ENCODE results near the gene TBC1D9. TPM values are rescaled to one million over a fixed set of nuclear protein-coding genes. Genes with fewer than 3 reads are reported as not detected.

TBC1D9 gene
- total RNA-seq, 1 experiment from 2014 or later = 0.70 TPM

DNA sequence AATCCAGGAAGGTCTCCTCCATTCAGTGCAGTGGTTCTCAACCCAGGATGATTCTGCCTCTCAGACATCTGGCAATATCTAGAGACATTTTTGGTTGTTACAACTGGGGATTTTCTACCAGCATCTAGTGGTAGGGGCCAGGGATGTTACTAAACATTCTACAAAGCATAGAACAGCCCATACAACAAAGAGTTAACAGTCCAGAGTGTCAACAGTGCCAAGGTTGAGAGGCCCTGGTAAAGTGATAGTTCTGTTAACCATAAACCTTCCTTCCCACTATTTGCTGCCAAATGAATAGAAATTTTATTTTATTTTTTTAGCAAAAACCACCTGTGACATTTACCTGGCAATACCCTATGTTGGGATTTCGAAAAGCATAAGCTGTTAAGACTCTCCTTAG is 94.6 kb downstream of the TBC1D9 start:
- Mint-ChIP-seq H3K27me3 (ENCODE audit: low read depth) (no peaks in the 10 kb centered on the region; the same call in 1 of the 2 replicates), H3K4me3 (no peak overlapping the region), H3K4me1 (peaks cover 5% of the 10 kb centered on the region), H3K27ac (no peak overlapping the region), H3K9me3 (no peaks in the 10 kb centered on the region), H3K36me3 (no peaks in the 10 kb centered on the region)
- ATAC-seq (no peak), DNase-seq (ENCODE audit: low spot score) (no peak)
- POLR2A ChIA-PET = no interaction called here
- TF ChIP-seq, protein P1, sequence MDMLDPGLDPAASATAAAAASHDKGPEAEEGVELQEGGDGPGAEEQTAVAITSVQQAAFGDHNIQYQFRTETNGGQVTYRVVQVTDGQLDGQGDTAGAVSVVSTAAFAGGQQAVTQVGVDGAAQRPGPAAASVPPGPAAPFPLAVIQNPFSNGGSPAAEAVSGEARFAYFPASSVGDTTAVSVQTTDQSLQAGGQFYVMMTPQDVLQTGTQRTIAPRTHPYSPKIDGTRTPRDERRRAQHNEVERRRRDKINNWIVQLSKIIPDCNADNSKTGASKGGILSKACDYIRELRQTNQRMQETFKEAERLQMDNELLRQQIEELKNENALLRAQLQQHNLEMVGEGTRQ (CRISPR knock-in tag; IDR thresholded peaks at IDR 0.05) = no peak
- TF ChIP-seq, protein P2, sequence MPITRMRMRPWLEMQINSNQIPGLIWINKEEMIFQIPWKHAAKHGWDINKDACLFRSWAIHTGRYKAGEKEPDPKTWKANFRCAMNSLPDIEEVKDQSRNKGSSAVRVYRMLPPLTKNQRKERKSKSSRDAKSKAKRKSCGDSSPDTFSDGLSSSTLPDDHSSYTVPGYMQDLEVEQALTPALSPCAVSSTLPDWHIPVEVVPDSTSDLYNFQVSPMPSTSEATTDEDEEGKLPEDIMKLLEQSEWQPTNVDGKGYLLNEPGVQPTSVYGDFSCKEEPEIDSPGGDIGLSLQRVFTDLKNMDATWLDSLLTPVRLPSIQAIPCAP (CRISPR knock-in tag; IDR thresholded peaks at IDR 0.05) = no peak
- TF ChIP-seq, protein P3, sequence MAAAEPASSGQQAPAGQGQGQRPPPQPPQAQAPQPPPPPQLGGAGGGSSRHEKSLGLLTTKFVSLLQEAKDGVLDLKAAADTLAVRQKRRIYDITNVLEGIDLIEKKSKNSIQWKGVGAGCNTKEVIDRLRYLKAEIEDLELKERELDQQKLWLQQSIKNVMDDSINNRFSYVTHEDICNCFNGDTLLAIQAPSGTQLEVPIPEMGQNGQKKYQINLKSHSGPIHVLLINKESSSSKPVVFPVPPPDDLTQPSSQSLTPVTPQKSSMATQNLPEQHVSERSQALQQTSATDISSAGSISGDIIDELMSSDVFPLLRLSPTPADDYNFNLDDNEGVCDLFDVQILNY (CRISPR knock-in tag; IDR thresholded peaks at IDR 0.05) = no peak
- TF ChIP-seq SOX15 (CRISPR knock-in tag; IDR thresholded peaks at IDR 0.05) = no peak
- CTCF ChIA-PET = interaction anchor here (0.6 kb wide), 1 partner anchor 137 kb away, joined by 4 read pairs; no protein-coding TSS in a partner anchor

DNA sequence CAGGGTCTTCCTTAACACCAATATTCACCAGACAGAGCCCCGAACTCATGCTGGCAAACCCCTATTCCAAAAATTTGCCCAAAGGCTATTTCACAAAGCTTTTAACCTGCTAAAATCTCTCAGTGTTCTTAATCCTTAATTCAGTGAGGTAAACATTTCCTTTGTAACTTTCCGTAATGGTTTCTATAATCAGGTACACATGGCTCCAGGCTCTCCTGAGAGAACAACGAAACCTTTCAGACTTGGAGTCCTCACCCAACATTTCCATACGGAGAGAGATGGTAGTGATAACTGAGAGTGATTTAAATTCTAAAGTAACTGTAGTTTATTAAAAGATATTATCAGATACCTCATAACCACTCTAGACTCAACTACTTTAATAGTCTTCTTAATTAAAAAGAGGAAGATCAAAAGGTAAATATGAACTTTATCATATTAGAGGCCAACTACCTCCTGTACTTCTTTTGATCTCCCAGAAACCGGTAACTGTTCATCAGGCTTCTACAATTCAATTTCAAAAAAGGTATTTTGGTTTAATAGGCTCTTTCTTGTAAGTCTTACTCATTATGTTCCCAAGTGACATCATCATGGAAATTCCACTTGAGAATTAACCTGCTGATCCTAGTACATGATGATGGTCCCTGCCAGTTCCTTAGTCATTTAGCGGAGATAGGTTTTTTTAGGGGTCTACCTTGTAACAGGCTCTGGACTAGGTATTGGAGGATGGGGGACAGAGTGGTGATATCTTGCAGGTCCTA is 96.1 kb downstream of the TBC1D9 start:
- Mint-ChIP-seq H3K27ac (no peak overlapping the region), H3K27me3 (ENCODE audit: low read depth) (no peaks in the 10 kb centered on the region; the same call in 1 of the 2 replicates), H3K36me3 (no peaks in the 10 kb centered on the region), H3K9me3 (no peaks in the 10 kb centered on the region), H3K4me3 (no peak overlapping the region), H3K4me1 (peaks cover 5% of the 10 kb centered on the region)
- ChIA-PET POLR2A (interaction anchor here (0.6 kb wide), 1 partner anchor 484 kb away, joined by 4 read pairs; no protein-coding TSS in a partner anchor), CTCF (no interaction called here)
- DNase-seq (ENCODE audit: low spot score) = no peak
- TF ChIP-seq, protein P4, sequence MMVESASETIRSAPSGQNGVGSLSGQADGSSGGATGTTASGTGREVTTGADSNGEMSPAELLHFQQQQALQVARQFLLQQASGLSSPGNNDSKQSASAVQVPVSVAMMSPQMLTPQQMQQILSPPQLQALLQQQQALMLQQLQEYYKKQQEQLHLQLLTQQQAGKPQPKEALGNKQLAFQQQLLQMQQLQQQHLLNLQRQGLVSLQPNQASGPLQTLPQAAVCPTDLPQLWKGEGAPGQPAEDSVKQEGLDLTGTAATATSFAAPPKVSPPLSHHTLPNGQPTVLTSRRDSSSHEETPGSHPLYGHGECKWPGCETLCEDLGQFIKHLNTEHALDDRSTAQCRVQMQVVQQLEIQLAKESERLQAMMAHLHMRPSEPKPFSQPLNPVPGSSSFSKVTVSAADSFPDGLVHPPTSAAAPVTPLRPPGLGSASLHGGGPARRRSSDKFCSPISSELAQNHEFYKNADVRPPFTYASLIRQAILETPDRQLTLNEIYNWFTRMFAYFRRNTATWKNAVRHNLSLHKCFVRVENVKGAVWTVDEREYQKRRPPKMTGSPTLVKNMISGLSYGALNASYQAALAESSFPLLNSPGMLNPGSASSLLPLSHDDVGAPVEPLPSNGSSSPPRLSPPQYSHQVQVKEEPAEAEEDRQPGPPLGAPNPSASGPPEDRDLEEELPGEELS (CRISPR knock-in tag; IDR thresholded peaks at IDR 0.05) = no peak
- TF ChIP-seq, protein P5, sequence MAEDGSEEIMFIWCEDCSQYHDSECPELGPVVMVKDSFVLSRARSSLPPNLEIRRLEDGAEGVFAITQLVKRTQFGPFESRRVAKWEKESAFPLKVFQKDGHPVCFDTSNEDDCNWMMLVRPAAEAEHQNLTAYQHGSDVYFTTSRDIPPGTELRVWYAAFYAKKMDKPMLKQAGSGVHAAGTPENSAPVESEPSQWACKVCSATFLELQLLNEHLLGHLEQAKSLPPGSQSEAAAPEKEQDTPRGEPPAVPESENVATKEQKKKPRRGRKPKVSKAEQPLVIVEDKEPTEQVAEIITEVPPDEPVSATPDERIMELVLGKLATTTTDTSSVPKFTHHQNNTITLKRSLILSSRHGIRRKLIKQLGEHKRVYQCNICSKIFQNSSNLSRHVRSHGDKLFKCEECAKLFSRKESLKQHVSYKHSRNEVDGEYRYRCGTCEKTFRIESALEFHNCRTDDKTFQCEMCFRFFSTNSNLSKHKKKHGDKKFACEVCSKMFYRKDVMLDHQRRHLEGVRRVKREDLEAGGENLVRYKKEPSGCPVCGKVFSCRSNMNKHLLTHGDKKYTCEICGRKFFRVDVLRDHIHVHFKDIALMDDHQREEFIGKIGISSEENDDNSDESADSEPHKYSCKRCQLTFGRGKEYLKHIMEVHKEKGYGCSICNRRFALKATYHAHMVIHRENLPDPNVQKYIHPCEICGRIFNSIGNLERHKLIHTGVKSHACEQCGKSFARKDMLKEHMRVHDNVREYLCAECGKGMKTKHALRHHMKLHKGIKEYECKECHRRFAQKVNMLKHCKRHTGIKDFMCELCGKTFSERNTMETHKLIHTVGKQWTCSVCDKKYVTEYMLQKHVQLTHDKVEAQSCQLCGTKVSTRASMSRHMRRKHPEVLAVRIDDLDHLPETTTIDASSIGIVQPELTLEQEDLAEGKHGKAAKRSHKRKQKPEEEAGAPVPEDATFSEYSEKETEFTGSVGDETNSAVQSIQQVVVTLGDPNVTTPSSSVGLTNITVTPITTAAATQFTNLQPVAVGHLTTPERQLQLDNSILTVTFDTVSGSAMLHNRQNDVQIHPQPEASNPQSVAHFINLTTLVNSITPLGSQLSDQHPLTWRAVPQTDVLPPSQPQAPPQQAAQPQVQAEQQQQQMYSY (CRISPR knock-in tag; IDR thresholded peaks at IDR 0.05) = no peak
- no peak for TF ChIP-seq ZNF138 (CRISPR knock-in tag; conservative IDR thresholded peaks at IDR 0.05)
- ATAC-seq = no peak

DNA sequence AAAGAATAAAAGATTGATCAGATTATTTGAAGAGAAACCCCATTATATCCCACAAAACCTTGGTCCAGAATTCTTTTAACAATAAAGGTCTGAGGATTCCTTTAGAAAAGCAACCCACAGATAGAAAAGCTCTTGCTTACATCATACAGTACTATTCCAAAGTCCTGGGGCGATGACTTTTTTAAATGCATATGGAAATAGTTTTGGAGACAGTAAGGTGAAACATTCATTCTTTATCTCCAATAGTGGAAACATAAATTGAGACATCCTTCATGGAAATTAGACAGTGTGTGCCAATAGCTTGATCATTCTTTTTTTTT is 101.7 kb downstream of the TBC1D9 start:
- H3K27me3 Mint-ChIP-seq (ENCODE audit: low read depth) = no peaks in the 10 kb centered on the region
- DNase-seq (ENCODE audit: low spot score) = no peak
- H3K9me3 Mint-ChIP-seq = no peaks in the 10 kb centered on the region
- H3K36me3 Mint-ChIP-seq = no peaks in the 10 kb centered on the region
- ChIA-PET POLR2A (interaction anchor here (0.7 to 1.0 kb wide), 2 partner anchors 102 to 154 kb away, joined by 3 to 7 read pairs; no protein-coding TSS in a partner anchor), CTCF (interaction anchor here (0.6 to 1.5 kb wide), 5 partner anchors 12 to 479 kb away, joined by 3 to 6 read pairs (median 3); partner anchors contain the start of gene RNF150)
- peak; percentile 18; the same call in 1 of the 2 replicates for ATAC-seq
- peaks cover 16% of the 10 kb centered on the region for H3K4me1 Mint-ChIP-seq
- peak overlapping the region; percentile 29; the same call in 1 of the 2 replicates for H3K27ac Mint-ChIP-seq
- H3K4me3 Mint-ChIP-seq = no peak overlapping the region
- TF ChIP-seq NFYB (CRISPR knock-in tag; conservative IDR thresholded peaks at IDR 0.05; ENCODE audit: low read depth) (no peak), ZNF423 (CRISPR knock-in tag; IDR thresholded peaks at IDR 0.05) (no peak), JUN (CRISPR knock-in tag; IDR thresholded peaks at IDR 0.05) (no peak)
- TF ChIP-seq, protein P6, sequence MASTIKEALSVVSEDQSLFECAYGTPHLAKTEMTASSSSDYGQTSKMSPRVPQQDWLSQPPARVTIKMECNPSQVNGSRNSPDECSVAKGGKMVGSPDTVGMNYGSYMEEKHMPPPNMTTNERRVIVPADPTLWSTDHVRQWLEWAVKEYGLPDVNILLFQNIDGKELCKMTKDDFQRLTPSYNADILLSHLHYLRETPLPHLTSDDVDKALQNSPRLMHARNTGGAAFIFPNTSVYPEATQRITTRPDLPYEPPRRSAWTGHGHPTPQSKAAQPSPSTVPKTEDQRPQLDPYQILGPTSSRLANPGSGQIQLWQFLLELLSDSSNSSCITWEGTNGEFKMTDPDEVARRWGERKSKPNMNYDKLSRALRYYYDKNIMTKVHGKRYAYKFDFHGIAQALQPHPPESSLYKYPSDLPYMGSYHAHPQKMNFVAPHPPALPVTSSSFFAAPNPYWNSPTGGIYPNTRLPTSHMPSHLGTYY (CRISPR knock-in tag; IDR thresholded peaks at IDR 0.05) = no peak
- TF ChIP-seq, protein P7, sequence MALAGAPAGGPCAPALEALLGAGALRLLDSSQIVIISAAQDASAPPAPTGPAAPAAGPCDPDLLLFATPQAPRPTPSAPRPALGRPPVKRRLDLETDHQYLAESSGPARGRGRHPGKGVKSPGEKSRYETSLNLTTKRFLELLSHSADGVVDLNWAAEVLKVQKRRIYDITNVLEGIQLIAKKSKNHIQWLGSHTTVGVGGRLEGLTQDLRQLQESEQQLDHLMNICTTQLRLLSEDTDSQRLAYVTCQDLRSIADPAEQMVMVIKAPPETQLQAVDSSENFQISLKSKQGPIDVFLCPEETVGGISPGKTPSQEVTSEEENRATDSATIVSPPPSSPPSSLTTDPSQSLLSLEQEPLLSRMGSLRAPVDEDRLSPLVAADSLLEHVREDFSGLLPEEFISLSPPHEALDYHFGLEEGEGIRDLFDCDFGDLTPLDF (CRISPR knock-in tag; IDR thresholded peaks at IDR 0.05) = no peak
- TF ChIP-seq, protein P8, sequence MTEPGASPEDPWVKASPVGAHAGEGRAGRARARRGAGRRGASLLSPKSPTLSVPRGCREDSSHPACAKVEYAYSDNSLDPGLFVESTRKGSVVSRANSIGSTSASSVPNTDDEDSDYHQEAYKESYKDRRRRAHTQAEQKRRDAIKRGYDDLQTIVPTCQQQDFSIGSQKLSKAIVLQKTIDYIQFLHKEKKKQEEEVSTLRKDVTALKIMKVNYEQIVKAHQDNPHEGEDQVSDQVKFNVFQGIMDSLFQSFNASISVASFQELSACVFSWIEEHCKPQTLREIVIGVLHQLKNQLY (CRISPR knock-in tag; IDR thresholded peaks at IDR 0.05) = no peak
- TF ChIP-seq, protein P9, sequence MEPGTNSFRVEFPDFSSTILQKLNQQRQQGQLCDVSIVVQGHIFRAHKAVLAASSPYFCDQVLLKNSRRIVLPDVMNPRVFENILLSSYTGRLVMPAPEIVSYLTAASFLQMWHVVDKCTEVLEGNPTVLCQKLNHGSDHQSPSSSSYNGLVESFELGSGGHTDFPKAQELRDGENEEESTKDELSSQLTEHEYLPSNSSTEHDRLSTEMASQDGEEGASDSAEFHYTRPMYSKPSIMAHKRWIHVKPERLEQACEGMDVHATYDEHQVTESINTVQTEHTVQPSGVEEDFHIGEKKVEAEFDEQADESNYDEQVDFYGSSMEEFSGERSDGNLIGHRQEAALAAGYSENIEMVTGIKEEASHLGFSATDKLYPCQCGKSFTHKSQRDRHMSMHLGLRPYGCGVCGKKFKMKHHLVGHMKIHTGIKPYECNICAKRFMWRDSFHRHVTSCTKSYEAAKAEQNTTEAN (CRISPR knock-in tag; IDR thresholded peaks at IDR 0.05) = no peak
- TF ChIP-seq, protein P10, sequence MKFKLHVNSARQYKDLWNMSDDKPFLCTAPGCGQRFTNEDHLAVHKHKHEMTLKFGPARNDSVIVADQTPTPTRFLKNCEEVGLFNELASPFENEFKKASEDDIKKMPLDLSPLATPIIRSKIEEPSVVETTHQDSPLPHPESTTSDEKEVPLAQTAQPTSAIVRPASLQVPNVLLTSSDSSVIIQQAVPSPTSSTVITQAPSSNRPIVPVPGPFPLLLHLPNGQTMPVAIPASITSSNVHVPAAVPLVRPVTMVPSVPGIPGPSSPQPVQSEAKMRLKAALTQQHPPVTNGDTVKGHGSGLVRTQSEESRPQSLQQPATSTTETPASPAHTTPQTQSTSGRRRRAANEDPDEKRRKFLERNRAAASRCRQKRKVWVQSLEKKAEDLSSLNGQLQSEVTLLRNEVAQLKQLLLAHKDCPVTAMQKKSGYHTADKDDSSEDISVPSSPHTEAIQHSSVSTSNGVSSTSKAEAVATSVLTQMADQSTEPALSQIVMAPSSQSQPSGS (CRISPR knock-in tag; IDR thresholded peaks at IDR 0.05; ENCODE audit: borderline replicate concordance, low read depth) = no peak

Measured in WTC11 (cell line).